Sigmoid colon (tissue), 4 donors: ENCODE measurements around the gene TEX51.

Experiments used
- POLR2AphosphoS5 ChIP-seq, 4 donors: sonication (generic); formaldehyde crosslinking; IDR thresholded peaks; one replicate each; pipeline ENCODE4 v1.6.1; 2017; ENCODE audit warnings: antibody characterized with exemption in 4 of 4
- TF ChIP-seq, protein P1 (sequence below), 4 experiments: fragments of 450-650 bp in 3 of 4; fragments of 200-600 bp in 1 of 4; IDR thresholded peaks; one replicate each; pipeline ENCODE4 v1.5.1; 2016 to 2019; ENCODE audit warnings: antibody characterized with exemption in 4 of 4, mild to moderate bottlenecking in 3 of 4, moderate library complexity in 2 of 4

DNA sequence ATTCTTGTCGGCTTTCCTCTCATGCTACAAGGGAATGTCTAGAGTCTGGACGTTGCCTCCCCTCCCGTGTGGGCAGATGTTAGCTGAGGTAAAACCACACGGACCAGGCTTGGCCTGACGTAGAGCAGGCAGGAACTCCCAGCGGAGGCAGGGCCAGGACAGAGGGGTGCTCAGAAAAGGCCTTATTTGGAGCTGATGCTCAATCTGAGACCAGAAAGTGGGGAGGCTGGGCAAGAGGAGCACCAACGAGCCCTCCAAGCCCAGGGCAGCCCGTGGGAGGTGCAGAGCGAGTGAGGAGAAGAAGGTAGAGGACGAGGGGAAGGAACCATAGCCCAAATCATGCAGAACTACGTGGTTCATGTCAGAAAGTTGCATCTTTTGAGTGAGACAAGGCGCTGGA, 9.0 kb downstream of the TEX51 start:
- TF ChIP-seq, protein P1, sequence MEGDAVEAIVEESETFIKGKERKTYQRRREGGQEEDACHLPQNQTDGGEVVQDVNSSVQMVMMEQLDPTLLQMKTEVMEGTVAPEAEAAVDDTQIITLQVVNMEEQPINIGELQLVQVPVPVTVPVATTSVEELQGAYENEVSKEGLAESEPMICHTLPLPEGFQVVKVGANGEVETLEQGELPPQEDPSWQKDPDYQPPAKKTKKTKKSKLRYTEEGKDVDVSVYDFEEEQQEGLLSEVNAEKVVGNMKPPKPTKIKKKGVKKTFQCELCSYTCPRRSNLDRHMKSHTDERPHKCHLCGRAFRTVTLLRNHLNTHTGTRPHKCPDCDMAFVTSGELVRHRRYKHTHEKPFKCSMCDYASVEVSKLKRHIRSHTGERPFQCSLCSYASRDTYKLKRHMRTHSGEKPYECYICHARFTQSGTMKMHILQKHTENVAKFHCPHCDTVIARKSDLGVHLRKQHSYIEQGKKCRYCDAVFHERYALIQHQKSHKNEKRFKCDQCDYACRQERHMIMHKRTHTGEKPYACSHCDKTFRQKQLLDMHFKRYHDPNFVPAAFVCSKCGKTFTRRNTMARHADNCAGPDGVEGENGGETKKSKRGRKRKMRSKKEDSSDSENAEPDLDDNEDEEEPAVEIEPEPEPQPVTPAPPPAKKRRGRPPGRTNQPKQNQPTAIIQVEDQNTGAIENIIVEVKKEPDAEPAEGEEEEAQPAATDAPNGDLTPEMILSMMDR (IDR thresholded peaks at IDR 0.05) = no peak
- no peak for TF ChIP-seq POLR2AphosphoS5 (IDR thresholded peaks at IDR 0.05)
